Measurements from ENCODE around the gene CASTOR1.

The CASTOR1 gene

GRCh38 chr22:30247561-30247960 is 41.7 kb downstream of the CASTOR1 start:
- DNase-seq (ENCODE audit: low read depth in 1 of 2, low spot score in 1 of 2) = no peak
- in situ Hi-C loops (cut with HindIII; ENCODE audit: low pct_unique_long_range_greater_than_20kb, low sequenced_read_pairs) = no loop called here
- TF ChIP-seq JUND (IDR thresholded peaks at IDR 0.05; ENCODE audit: low read depth) = no peak

GRCh38 chr22:30246814-30247376 is 42.4 kb downstream of the CASTOR1 start:
- TF ChIP-seq JUND (IDR thresholded peaks at IDR 0.05; ENCODE audit: low read depth) = no peak
- in situ Hi-C loops (cut with HindIII; ENCODE audit: low pct_unique_long_range_greater_than_20kb, low sequenced_read_pairs) = no loop called here

GRCh38 chr22:30245985-30246813 is 43.1 kb downstream of the CASTOR1 start, which contains the start of gene LIF:
Gene LIF (minus strand): TSS chr22:30246759. CDS start chr22:30246695, 64 bp downstream.
- no peak for DNase-seq (ENCODE audit: low read depth in 1 of 2, low spot score in 1 of 2)
- no peak for TF ChIP-seq JUND (IDR thresholded peaks at IDR 0.05; ENCODE audit: low read depth)
- in situ Hi-C loops (cut with HindIII; ENCODE audit: low pct_unique_long_range_greater_than_20kb, low sequenced_read_pairs) = no loop called here

More at GRCh38 chr22:30246814-30247376, 42.4 kb downstream of the CASTOR1 start:
- no peak for DNase-seq (ENCODE audit: low read depth in 1 of 2, low spot score in 1 of 2)

GRCh38 chr22:30245181-30245984 is 43.9 kb downstream of the CASTOR1 start:
- in situ Hi-C loops (cut with HindIII; ENCODE audit: low pct_unique_long_range_greater_than_20kb, low sequenced_read_pairs) = no loop called here
- no peak for TF ChIP-seq JUND (IDR thresholded peaks at IDR 0.05; ENCODE audit: low read depth)
- no peak for DNase-seq (ENCODE audit: low read depth in 1 of 2, low spot score in 1 of 2)

GRCh38 chr22:30244641-30245040 is 44.7 kb downstream of the CASTOR1 start:
- no peak for TF ChIP-seq JUND (IDR thresholded peaks at IDR 0.05; ENCODE audit: low read depth)
- no peak for DNase-seq (ENCODE audit: low read depth in 1 of 2, low spot score in 1 of 2)
- in situ Hi-C loops (cut with HindIII; ENCODE audit: low pct_unique_long_range_greater_than_20kb, low sequenced_read_pairs) = no loop called here

GRCh38 chr22:30244066-30244465 is 45.2 kb downstream of the CASTOR1 start:
- in situ Hi-C loops (cut with HindIII; ENCODE audit: low pct_unique_long_range_greater_than_20kb, low sequenced_read_pairs) = no loop called here
- DNase-seq (ENCODE audit: low read depth in 1 of 2, low spot score in 1 of 2) = no peak
- TF ChIP-seq JUND (IDR thresholded peaks at IDR 0.05; ENCODE audit: low read depth) = no peak

GRCh38 chr22:30243661-30244060 is 45.6 kb downstream of the CASTOR1 start:
- no peak for DNase-seq (ENCODE audit: low read depth in 1 of 2, low spot score in 1 of 2)
- in situ Hi-C loops (cut with HindIII; ENCODE audit: low pct_unique_long_range_greater_than_20kb, low sequenced_read_pairs) = no loop called here
- no peak for TF ChIP-seq JUND (IDR thresholded peaks at IDR 0.05; ENCODE audit: low read depth)

GRCh38 chr22:30241576-30242371 is 47.5 kb downstream of the CASTOR1 start:
- in situ Hi-C loops (cut with HindIII; ENCODE audit: low pct_unique_long_range_greater_than_20kb, low sequenced_read_pairs) = no loop called here
- no peak for TF ChIP-seq JUND (IDR thresholded peaks at IDR 0.05; ENCODE audit: low read depth)
- DNase-seq (ENCODE audit: low read depth in 1 of 2, low spot score in 1 of 2) = no peak

- DNase-seq (ENCODE audit: low read depth in 1 of 2, low spot score in 1 of 2) = no peak
- no peak for TF ChIP-seq JUND (IDR thresholded peaks at IDR 0.05; ENCODE audit: low read depth)
- in situ Hi-C loops (cut with HindIII; ENCODE audit: low pct_unique_long_range_greater_than_20kb, low sequenced_read_pairs) = no loop called here
These were observed 48.5 kb downstream of the CASTOR1 start for GRCh38 chr22:30240541-30241417.

- DNase-seq (ENCODE audit: low read depth in 1 of 2, low spot score in 1 of 2) = no peak
- no peak for TF ChIP-seq JUND (IDR thresholded peaks at IDR 0.05; ENCODE audit: low read depth)
- in situ Hi-C loops (cut with HindIII; ENCODE audit: low pct_unique_long_range_greater_than_20kb, low sequenced_read_pairs) = no loop called here
These were observed 49.6 kb downstream of the CASTOR1 start for GRCh38 chr22:30239488-30240405.
